ENCODE results near the gene MEIS1. TPM values are rescaled to one million over a fixed set of nuclear protein-coding genes. Genes with fewer than 3 reads are reported as not detected.

The MEIS1 gene
- total and polyA plus RNA-seq, 4 donors, result 9.0 to 158 (median 41.0) TPM

DNA sequence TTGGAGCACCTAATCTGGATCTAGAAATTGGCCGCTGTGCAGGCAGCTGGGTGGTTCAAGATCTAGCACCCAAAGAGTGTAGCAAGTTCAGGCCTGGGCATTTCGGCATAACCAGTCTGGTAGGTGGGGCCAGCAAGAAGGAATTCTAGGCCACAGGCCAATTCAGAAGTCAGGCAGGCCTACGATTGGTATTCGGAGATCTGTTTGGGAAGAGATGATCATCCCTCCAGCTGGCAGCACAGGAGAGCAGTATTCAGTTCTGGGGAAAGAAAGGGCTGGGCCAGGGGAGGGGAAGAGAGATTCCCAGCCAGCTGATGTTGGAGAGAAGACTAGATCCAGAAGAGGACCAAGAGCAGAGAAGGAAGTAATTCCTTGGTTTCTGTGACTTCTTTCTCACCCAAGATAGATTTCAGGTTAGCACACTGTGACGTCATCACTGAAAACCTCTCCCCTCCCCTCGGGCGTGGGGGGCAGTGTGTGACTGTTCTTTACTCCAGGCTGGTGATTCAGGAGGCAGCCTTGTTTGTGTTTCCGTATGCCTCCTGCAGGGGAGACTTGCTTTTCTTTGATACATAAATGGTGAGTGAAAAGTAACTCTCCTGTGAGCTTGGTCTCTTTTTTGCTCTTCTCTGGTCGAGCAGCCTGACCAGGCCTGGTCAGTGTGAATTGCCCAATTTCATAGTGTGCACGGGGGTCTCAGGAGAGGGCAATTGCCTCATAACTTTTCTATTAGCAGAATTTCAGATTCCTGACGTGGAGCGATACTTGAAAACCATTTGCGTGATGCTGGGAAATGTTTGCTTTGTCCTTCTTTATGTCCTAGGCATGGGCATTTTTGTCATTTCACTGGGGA is 61.1 kb downstream of the MEIS1 start:
- peaks cover 18 to 69% (median 34%) of the 10 kb centered on the region in 5 donors for H3K4me1 ChIP-seq (ENCODE audit: control insufficient read depth in 5 of 5, insufficient read depth in 5 of 5, low read length in 5 of 5)
- WGBS, 2 donors, result 45 to 55% methylated on average over 13 of the region's 13 CpGs
- H3K4me3 ChIP-seq, result no peak overlapping the region
- peak overlapping the region in 1 of 2 donors; percentile 53 for H3K9ac ChIP-seq (ENCODE audit: insufficient read depth in 1 of 2, low read length in 2 of 2)
- H3K36me3 ChIP-seq (ENCODE audit: control insufficient read depth in 4 of 4, insufficient read depth in 4 of 4, low read length in 4 of 4), result peaks cover 4 to 58% (median 19%) of the 10 kb centered on the region in 4 donors
- H3K27me3 ChIP-seq (ENCODE audit: control insufficient read depth in 3 of 3, insufficient read depth in 3 of 3, low read length in 2 of 3), result no peaks in the 10 kb centered on the region
- no peak for ATAC-seq (ENCODE audit: insufficient read depth, low FRiP score)
- H3K27ac ChIP-seq (ENCODE audit: low read depth in 1 of 2, low read length in 1 of 2), result peak overlapping the region; percentile 39 to 83
- TF ChIP-seq, protein P1, sequence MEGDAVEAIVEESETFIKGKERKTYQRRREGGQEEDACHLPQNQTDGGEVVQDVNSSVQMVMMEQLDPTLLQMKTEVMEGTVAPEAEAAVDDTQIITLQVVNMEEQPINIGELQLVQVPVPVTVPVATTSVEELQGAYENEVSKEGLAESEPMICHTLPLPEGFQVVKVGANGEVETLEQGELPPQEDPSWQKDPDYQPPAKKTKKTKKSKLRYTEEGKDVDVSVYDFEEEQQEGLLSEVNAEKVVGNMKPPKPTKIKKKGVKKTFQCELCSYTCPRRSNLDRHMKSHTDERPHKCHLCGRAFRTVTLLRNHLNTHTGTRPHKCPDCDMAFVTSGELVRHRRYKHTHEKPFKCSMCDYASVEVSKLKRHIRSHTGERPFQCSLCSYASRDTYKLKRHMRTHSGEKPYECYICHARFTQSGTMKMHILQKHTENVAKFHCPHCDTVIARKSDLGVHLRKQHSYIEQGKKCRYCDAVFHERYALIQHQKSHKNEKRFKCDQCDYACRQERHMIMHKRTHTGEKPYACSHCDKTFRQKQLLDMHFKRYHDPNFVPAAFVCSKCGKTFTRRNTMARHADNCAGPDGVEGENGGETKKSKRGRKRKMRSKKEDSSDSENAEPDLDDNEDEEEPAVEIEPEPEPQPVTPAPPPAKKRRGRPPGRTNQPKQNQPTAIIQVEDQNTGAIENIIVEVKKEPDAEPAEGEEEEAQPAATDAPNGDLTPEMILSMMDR (IDR thresholded peaks at IDR 0.05; ENCODE audit: control extremely low read depth, extremely low read depth), result no peak
- peak in 2 of 3 donors; percentile 39 to 40 for DNase-seq
- H3K9me3 ChIP-seq (ENCODE audit: control insufficient read depth in 4 of 4, insufficient read depth in 3 of 4, low read length in 3 of 4), result no peaks in the 10 kb centered on the region

DNA sequence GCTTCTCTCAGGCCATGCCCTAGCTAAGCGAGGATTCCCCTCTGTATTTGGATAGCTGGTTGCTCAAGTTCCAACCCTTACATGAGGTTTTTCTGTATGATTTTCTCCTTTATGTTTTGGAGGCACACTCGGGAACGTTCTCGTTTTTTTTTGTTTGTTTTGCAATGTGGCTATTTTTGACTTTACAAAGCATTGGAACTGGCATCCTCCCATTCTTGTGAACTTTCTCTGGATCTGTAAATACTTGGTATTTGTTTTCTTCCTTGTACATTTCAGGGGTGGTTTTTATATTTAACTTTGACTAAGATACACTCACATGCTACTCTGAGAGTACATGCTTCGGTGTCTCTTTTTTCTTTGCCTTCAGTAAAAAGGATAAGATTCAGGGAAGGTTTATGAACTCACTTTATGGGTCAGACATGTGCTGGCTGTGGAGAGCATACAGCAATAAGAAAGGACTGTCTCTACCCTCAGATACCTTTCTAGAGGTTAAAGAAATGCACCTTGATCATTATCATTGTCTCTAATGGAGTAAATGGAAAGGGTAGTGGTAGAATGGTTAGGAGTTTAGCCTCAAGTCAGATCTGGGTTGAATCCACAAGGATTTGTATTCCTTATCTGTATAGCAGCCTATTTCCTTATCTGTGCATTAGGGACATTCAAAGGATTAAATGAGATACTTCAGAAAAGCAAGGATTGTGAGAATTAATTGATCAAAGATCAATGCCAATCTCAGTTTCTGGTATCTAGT is 61.9 kb downstream of the MEIS1 start:
- ATAC-seq (ENCODE audit: insufficient read depth, low FRiP score) (no peak), DNase-seq (peak in 1 of 3 donors; percentile 55)
- Histone ChIP-seq H3K9ac (ENCODE audit: insufficient read depth in 1 of 2, low read length in 2 of 2) (peak overlapping the region in 1 of 2 donors; percentile 53), H3K27me3 (ENCODE audit: control insufficient read depth in 3 of 3, insufficient read depth in 3 of 3, low read length in 2 of 3) (no peaks in the 10 kb centered on the region), H3K27ac (ENCODE audit: low read depth in 1 of 2, low read length in 1 of 2) (peak overlapping the region in 1 of 2 donors; percentile 83), H3K36me3 (ENCODE audit: control insufficient read depth in 4 of 4, insufficient read depth in 4 of 4, low read length in 4 of 4) (peaks cover 4 to 56% (median 18%) of the 10 kb centered on the region in 4 donors), H3K9me3 (ENCODE audit: control insufficient read depth in 4 of 4, insufficient read depth in 3 of 4, low read length in 3 of 4) (no peaks in the 10 kb centered on the region), H3K4me1 (ENCODE audit: control insufficient read depth in 5 of 5, insufficient read depth in 5 of 5, low read length in 5 of 5) (peaks cover 17 to 62% (median 31%) of the 10 kb centered on the region in 5 donors), H3K4me3 (no peak overlapping the region)
- TF ChIP-seq, protein P1 (IDR thresholded peaks at IDR 0.05; ENCODE audit: control extremely low read depth, extremely low read depth), result no peak
- WGBS, 2 donors, result 35 to 67% methylated on average over 5 of the region's 5 CpGs

DNA sequence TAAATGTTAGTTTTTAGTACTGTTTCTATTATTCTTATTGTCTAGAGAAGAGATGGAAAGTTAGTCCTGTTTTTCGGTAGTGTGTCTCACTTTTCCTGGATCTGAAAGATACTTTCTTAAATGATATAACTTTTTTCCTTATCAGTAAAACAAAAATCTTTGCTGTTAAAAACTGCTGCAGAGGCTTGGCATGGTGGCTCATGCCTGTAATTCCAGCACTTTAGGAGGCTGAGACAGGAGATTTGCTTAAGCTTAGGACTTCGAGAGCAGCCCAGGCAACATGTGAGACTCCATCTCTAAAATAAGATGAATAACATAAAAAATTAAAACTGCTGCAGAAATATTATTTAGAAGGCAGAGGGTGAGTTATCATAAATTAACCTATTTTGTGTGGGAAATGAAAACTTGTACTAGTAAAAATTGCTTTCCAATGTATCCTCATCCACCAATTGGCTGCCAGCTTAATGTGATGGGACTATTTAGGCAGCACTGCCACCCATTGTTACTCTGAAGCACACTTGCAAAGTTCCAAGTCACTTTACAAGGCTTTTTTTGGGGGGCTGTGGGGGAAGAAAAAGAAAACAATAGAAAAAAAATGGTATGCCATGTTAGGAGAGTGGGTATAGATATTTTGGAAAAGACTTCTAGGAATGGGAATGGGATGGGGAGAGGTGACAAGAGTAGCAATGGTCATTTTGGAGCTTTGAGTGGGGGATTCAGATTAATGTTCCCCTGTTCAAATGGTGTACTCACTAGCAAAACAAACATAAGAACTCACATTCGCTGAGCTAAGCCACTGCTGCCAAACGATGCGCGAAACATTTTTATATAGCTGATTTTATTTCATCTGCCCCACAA is 62.7 kb downstream of the MEIS1 start:
- no peak overlapping the region for H3K27ac ChIP-seq (ENCODE audit: low read depth in 1 of 2, low read length in 1 of 2)
- no peak overlapping the region for H3K4me3 ChIP-seq
- DNase-seq (no peak), ATAC-seq (ENCODE audit: insufficient read depth, low FRiP score) (no peak)
- no peaks in the 10 kb centered on the region for H3K9me3 ChIP-seq (ENCODE audit: control insufficient read depth in 4 of 4, insufficient read depth in 3 of 4, low read length in 3 of 4)
- H3K27me3 ChIP-seq (ENCODE audit: control insufficient read depth in 3 of 3, insufficient read depth in 3 of 3, low read length in 2 of 3), result no peaks in the 10 kb centered on the region
- H3K9ac ChIP-seq (ENCODE audit: insufficient read depth in 1 of 2, low read length in 2 of 2), result no peak overlapping the region
- peaks cover 13 to 57% (median 26%) of the 10 kb centered on the region in 5 donors for H3K4me1 ChIP-seq (ENCODE audit: control insufficient read depth in 5 of 5, insufficient read depth in 5 of 5, low read length in 5 of 5)
- peaks cover 1 to 53% (median 13%) of the 10 kb centered on the region in 4 donors for H3K36me3 ChIP-seq (ENCODE audit: control insufficient read depth in 4 of 4, insufficient read depth in 4 of 4, low read length in 4 of 4)
- TF ChIP-seq, protein P1 (IDR thresholded peaks at IDR 0.05; ENCODE audit: control extremely low read depth, extremely low read depth), result no peak
- 91 to 96% methylated on average over 6 of the region's 6 CpGs for WGBS, 2 donors
